Ovary (tissue), 3 donors: ENCODE results near the gene PGP.

Experiments
- CTCF ChIP-seq, 3 donors: fragments of 450-650 bp in 2 of 3; fragments of 200-600 bp in 1 of 3; IDR thresholded peaks; one replicate each; pipeline versions ENCODE4 v1.5.1 to v1.8.0; 2016 to 2022; ENCODE audit warnings: antibody characterized with exemption in 3 of 3, mild to moderate bottlenecking in 1 of 3
- POLR2A ChIP-seq: fragments of 450-650 bp; IDR thresholded peaks from one replicate; pipeline ENCODE4 v1.6.1; 2017; ENCODE audit warnings: antibody characterized with exemption, mild to moderate bottlenecking, moderate library complexity
- donor health status: DM: no; HTN: no; CAD: no.

DNA sequence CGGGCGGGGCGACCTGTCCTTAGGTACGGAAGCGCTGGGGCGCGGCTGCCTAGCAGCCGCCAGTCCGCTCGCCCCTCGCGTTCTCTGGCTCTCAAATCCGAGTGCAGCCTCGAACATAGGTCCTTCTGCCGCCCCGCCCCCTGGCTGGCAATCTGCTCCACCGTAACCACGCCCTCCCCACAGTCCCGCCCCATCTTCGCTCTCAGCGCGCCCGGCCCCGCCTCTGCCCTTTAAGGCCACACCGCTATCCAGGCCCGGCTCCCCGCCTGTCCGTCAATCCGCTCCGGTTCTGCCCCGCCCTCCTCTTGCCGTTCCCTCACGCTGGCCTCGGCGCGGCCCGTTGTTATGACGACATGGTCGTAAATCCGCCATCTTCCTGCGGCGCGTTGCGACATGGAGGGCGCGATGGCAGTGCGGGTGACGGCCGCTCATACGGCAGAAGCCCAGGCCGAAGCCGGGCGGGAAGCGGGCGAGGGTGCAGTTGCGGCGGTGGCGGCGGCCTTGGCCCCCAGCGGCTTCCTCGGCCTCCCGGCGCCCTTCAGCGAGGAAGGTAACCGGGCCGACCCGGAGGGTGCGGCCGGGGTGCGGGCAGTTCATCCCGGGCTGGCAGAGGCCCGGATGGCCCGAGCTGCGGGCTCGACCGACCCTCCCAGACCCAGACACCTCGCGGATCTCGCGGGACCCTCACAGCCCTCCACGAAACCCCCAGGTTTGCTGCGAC, 8.7 kb upstream of the PGP start, which contains the start of gene E4F1:
- TF ChIP-seq CTCF (IDR thresholded peaks at IDR 0.05): no peak
- TF ChIP-seq POLR2A: peak; percentile 90
